ENCODE data around the gene RAB34. TPM values are rescaled to one million over a fixed set of nuclear protein-coding genes. Genes with fewer than 3 reads are reported as not detected.
A peak's percentile ranks its signal among the peaks of the same experiment; 100 is the strongest.

The RAB34 gene
- total RNA-seq, 3 donors from 2014 or later = 6.5 to 74.4 (median 19.3) TPM

DNA sequence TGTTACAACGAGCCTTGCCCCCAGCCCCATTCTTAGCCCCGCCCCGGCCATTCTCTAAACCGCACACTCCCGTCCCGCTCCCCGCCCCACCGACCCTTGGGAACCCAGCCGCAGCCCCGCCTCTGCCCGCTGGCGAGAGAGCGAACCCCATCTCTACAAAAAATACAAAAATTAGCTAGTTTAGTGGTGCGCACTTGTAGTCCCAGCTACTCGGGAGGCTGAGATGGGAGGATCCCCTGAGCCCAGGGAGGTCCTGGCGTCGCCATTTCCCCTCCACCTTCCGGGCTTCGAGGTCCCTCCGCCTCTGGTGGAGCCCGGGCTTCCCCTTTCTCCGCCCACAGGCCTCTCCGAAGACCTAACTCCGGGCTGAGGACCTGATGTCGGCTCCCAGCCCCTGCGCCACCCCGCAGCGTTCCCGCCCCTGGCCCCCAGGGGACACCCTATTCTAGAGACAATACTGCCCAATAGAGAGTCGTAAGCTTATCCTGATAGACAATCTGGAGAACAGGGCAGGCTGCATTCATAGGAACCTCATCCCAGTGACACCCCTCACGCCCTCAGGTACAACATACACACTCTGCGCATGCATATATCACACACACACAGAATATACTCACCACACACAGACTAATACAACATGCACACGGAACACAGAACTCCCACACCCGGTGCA, 5.5 kb downstream of the RAB34 start:
- ATAC-seq = peak; percentile 6
- intact Hi-C loops (cut with DNase I, micrococcal nuclease) = no loop called here
- H3K4me3 ChIP-seq = no peak overlapping the region
- peaks cover 9% of the 10 kb centered on the region for H3K4me1 ChIP-seq (ENCODE audit: low read depth)
- DNase-seq = peak; percentile 55 to 84 (median 66)
- TF ChIP-seq, protein P1, sequence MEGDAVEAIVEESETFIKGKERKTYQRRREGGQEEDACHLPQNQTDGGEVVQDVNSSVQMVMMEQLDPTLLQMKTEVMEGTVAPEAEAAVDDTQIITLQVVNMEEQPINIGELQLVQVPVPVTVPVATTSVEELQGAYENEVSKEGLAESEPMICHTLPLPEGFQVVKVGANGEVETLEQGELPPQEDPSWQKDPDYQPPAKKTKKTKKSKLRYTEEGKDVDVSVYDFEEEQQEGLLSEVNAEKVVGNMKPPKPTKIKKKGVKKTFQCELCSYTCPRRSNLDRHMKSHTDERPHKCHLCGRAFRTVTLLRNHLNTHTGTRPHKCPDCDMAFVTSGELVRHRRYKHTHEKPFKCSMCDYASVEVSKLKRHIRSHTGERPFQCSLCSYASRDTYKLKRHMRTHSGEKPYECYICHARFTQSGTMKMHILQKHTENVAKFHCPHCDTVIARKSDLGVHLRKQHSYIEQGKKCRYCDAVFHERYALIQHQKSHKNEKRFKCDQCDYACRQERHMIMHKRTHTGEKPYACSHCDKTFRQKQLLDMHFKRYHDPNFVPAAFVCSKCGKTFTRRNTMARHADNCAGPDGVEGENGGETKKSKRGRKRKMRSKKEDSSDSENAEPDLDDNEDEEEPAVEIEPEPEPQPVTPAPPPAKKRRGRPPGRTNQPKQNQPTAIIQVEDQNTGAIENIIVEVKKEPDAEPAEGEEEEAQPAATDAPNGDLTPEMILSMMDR (IDR thresholded peaks at IDR 0.05) = no peak
- no peaks in the 10 kb centered on the region for H3K36me3 ChIP-seq (ENCODE audit: low read depth)
- no peaks in the 10 kb centered on the region for H3K9me3 ChIP-seq

DNA sequence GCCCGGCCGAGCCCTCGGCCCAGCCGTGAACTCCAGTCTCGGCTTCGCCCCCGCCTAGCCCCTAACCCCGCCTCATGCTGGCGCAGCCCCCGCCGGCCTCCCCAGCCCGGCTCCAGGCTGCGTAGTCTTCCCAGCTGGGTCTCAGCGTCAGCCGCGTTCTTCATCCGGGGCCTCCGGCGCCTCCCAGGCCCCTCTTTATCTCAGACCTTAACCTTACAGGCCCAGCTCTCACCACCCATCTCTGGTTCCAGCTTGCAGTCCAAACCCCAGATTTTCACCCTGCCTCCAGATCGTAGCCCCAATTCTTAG, 6.0 kb downstream of the RAB34 start, which contains the start of gene PROCA1:
Gene PROCA1 (minus strand): TSS at position 166 of the 309 bp plus-strand sequence. CDS start 228 bp downstream, outside the sequence.
- ATAC-seq (peak; percentile 19), DNase-seq (no peak)
- peak within 1 kb of the TSS; percentile 29 for H3K4me3 ChIP-seq
- H3K36me3 ChIP-seq (ENCODE audit: low read depth) = no peaks in the 10 kb centered on the region
- peaks cover 9% of the 10 kb centered on the region for H3K4me1 ChIP-seq (ENCODE audit: low read depth)
- TF ChIP-seq, protein P1 (IDR thresholded peaks at IDR 0.05) = no peak
- intact Hi-C loops (cut with DNase I, micrococcal nuclease) = no loop called here
- H3K9me3 ChIP-seq = no peaks in the 10 kb centered on the region

DNA sequence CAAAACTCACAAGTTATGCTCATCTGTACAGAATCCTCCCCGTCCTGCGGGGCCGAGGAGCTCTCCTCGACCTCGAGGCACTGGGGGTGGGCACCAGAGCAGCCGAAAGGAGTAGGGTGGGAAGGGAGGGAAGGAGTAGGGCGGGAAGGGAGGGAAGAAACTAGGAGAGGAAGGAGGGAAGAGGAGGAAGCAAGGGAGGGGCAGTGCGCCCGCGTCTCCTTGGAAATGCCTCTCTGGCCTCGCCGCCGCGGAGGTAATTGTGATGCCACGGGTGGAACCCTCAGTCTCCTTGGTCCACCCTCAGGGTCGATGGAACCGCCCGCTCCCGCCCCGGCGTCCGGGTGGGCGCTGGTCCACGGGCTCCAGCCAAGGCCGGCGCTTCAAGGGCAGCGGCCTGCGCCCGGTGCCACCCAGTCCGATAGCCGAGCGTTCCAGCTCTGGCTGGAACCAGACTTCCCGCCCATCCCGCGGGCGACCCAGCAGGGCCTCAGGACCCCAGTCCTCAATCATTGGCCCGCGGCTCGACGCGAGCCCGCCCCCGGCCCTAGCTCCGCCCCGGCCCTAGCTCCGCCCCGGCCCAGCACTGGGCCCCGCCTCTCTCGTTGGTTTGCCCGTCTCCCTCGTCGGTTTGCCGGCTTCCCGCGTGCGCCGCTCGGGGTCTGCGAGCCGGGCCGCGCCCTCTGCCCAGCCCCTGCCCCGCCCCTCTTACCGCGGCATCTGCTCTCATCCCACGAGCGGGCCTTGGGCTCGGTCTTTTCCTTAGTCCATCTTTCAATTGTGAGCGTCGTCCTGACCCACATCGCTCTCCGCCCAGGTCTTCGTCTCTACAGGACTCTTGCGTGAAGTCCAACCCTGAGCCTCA, 6.6 kb downstream of the RAB34 start:
- H3K9me3 ChIP-seq = no peaks in the 10 kb centered on the region
- H3K4me3 ChIP-seq = peak overlapping the region; percentile 29
- ATAC-seq (peak; percentile 91), DNase-seq (peak; percentile 91 to 97 (median 93))
- H3K36me3 ChIP-seq (ENCODE audit: low read depth) = no peaks in the 10 kb centered on the region
- TF ChIP-seq, protein P1 (IDR thresholded peaks at IDR 0.05) = no peak
- intact Hi-C loops (cut with DNase I, micrococcal nuclease) = no loop called here
- H3K4me1 ChIP-seq (ENCODE audit: low read depth) = peaks cover 9% of the 10 kb centered on the region

DNA sequence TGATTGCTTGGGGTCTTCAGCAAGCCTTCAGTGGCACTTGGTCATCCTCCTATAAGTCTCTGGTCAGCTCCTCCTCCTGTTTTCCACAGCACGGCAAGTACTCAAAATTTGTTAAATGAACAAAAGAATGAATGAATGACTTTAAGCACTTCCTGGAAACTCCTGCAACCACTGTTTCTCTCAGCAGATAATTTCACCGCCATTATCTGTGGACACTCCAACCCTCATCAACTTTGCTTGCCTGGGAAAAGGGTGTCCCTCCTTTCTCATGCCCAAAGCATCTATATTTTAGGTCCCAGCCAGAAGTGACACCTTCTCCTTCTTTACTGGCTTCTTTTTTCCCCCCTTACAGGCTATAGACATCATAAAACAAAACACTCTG, 10.3 kb downstream of the RAB34 start:
- H3K36me3 ChIP-seq (ENCODE audit: low read depth) = no peaks in the 10 kb centered on the region
- ATAC-seq (no peak), DNase-seq (no peak)
- TF ChIP-seq, protein P1 (IDR thresholded peaks at IDR 0.05) = no peak
- H3K4me3 ChIP-seq = no peak overlapping the region
- intact Hi-C loops (cut with DNase I, micrococcal nuclease) = no loop called here
- no peaks in the 10 kb centered on the region for H3K9me3 ChIP-seq
- peaks cover 9% of the 10 kb centered on the region for H3K4me1 ChIP-seq (ENCODE audit: low read depth)

DNA sequence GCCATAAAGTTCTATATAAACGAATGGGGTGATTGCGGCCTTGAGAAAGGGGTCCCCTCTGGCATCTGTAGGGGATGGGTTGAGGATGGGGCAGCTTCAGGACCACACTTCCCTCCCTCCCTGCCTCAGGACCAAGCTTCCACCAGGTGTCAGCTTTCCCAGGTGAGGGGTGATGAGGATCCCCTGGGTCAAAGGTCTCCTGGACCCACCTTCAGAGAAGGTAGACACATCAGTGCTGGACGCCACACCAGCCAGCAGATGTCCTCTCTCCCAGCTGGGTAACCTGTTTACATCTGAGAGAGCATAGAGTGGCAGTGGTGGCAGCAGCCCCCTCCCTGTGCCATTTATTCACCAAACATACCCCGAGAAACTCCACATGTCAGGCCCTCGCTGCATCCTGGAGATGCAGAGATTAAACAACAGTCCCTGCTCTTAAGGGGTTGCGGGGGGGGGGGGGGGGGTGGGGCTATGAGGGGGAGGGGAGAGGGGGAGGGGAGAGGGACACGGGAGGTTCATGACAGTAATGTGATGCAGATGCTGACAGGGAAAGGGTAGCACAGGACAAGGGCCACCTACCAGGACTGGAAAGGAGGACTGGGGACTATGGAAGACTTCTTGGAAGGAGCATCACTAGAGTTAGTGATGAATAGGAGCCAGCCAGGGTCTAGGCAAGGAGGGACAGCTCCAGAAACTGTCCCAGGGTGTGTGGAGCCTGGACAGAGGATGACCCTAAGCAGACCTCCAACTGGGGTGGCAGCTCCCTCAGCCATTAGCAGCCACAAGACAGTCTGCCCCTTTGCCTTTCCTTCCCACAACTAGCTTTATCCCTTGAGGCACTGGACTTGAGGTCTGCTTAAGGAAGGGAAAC, 11.0 kb downstream of the RAB34 start:
- TF ChIP-seq, protein P1 (IDR thresholded peaks at IDR 0.05) = no peak
- no peak overlapping the region for H3K4me3 ChIP-seq
- ATAC-seq (no peak), DNase-seq (no peak)
- intact Hi-C loops (cut with DNase I, micrococcal nuclease) = no loop called here
- peaks cover 9% of the 10 kb centered on the region for H3K4me1 ChIP-seq (ENCODE audit: low read depth)
- H3K36me3 ChIP-seq (ENCODE audit: low read depth) = no peaks in the 10 kb centered on the region
- no peaks in the 10 kb centered on the region for H3K9me3 ChIP-seq
